NCI-H446 (cell line): ENCODE measurements around the gene ADAM12.

Source experiments
- DNase-seq, 2 experiments: peaks; one replicate each; lab custom pipeline; 2025; lab: John Stamatoyannopoulos, UW

The ADAM12 gene

GRCh38 chr10:126387931-126388911 lies at the start of gene ADAM12:
Gene ADAM12, minus strand, starts transcription at chr10:126388477. Its CDS starts 332 bp downstream, at chr10:126388145.
- no peak for DNase-seq

GRCh38 chr10:126437635-126438406 lies 49.5 kb upstream of the ADAM12 start:
- no peak for DNase-seq

GRCh38 chr10:126434235-126434634 lies 46.0 kb upstream of the ADAM12 start:
- DNase-seq, result no peak

- DNase-seq, result no peak
Observed at GRCh38 chr10:126433351-126433750, 45.1 kb upstream of the ADAM12 start.

- no peak for DNase-seq
Observed at GRCh38 chr10:126432507-126432906, 44.2 kb upstream of the ADAM12 start.

- DNase-seq, result no peak
Observed at GRCh38 chr10:126431816-126432215, 43.5 kb upstream of the ADAM12 start.

GRCh38 chr10:126430512-126430911 lies 42.2 kb upstream of the ADAM12 start:
- no peak for DNase-seq

- DNase-seq, result no peak
Observed at GRCh38 chr10:126429275-126429674, 41.0 kb upstream of the ADAM12 start.

GRCh38 chr10:126425489-126426065 lies 37.3 kb upstream of the ADAM12 start:
- DNase-seq, result no peak

- DNase-seq, result no peak
Observed at GRCh38 chr10:126425032-126425431, 36.8 kb upstream of the ADAM12 start.

GRCh38 chr10:126423732-126424491 lies 35.6 kb upstream of the ADAM12 start:
- DNase-seq, result no peak

- DNase-seq, result no peak
Observed at GRCh38 chr10:126422567-126422966, 34.3 kb upstream of the ADAM12 start.

GRCh38 chr10:126421756-126422256 lies 33.5 kb upstream of the ADAM12 start:
- no peak for DNase-seq

GRCh38 chr10:126420567-126421300 lies 32.5 kb upstream of the ADAM12 start:
- no peak for DNase-seq

- no peak for DNase-seq
Observed at GRCh38 chr10:126417220-126417825, 29.0 kb upstream of the ADAM12 start.

GRCh38 chr10:126409821-126410220 lies 21.5 kb upstream of the ADAM12 start:
- DNase-seq, result no peak

GRCh38 chr10:126408953-126409641 lies 20.8 kb upstream of the ADAM12 start:
- DNase-seq, result no peak

GRCh38 chr10:126407831-126408230 lies 19.6 kb upstream of the ADAM12 start:
- no peak for DNase-seq

- DNase-seq, result no peak
Observed at GRCh38 chr10:126405239-126405775, 17.0 kb upstream of the ADAM12 start.
